NCI-H69 (cell line): ENCODE results near the gene PNPLA7.
"Not testable (repeated sequence)": the region's sequence is repeated elsewhere in the genome, so short reads cannot be mapped to it uniquely, and the experiment has no call there.

Source experiments
- DNase-seq: peaks from one replicate; lab custom pipeline; 2025; lab: John Stamatoyannopoulos, UW

Gene PNPLA7

DNA sequence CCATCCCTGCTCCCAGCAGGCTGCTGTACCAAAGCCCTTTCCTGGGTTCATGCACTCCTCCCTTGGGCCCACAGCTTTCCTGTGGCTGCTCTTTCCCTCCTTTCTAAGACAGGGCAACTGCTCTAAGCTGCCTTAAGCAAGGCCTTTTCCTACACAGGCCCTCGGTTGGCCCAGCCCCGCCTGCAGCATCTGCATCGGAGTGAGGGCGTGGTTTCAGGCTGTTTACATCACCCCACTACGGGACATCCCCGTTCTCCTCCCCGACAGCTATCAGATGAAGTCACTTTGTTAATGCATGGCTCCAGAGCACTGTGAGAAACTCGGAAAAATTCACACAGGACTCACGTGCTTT, 25.1 kb upstream of the PNPLA7 start:
- DNase-seq = no peak

DNA sequence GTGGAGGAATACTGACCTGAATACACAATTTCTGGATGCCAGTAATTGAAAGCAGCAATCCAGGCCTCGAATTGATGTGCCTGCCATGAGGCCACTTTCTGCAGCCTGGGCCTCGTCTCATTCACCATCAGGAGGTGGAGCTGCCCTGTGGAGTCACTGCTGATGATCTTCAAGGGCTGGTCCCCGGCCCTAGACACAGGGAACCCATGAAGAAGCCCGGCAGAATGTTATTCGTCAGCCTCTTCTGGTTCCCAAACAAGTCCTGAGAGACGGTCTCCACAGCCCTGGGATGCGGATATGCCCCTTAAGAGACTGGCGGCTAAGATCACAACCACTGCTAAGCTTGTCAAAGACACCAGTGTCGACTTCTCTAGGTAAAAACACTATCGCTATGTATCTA, 24.0 kb upstream of the PNPLA7 start:
- no peak for DNase-seq

DNA sequence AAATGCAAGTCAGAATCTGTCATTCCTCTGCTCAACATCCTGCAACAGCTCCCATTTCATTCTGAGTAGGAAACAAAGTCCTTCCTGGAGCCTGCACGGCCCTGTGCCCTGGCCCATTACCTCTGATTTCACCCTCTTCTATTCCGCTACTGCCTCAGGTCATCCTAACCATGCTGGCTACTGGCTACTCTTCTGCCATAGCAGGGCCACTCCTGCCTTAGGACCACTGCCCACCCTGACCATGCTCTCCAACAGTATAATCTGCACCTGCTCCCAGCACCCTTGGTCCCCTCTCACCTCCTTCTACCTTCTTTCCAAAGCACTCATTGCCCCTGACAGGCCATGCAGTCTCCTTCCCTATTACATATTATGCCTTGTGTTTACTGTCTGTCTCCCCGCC, 20.4 kb upstream of the PNPLA7 start:
- DNase-seq = no peak

DNA sequence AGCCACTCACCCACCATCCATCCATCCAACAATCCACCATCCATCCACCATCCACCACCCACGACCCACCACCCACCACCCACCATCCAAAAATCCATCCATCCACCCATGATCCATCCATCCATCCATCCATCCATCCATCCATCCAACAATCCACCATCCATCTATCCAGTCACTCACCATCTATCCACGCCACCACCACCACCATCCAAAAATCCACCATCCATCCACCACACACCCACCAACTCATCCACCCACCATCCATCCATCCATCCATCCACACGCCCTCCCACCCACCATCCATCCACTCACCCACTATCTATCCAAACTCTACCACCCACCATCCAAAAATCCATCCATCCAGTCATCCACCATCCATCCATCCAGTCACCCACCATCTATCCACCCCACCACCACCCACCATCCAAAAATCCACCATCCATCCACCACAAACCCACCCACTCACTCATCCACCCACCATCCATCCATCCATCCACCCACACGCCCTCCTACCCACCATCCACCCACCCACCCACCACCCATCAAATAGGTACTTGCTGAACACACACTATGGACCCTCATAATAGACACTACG, 19.5 kb upstream of the PNPLA7 start:
- no peak for DNase-seq

DNA sequence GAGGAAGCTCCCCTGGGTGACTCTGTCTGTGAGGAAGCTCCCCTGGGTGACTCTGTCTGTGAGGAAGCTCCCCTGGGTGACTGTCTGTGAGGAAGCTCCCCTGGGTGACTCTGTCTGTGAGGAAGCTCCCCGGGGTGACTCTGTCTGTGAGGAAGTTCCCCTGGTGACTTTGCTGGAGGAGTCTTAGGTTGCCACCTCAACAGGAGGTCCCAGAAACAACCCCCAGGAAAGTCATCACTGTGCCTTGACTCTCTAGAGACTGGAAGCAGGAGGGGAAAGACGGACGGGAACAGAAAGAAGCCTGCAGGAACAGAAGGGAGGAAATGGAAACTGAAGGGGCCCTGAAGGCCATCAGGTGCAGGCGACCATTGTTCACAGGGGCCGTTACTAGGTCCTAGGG, 18.2 kb upstream of the PNPLA7 start:
- not testable (repeated sequence) for DNase-seq

DNA sequence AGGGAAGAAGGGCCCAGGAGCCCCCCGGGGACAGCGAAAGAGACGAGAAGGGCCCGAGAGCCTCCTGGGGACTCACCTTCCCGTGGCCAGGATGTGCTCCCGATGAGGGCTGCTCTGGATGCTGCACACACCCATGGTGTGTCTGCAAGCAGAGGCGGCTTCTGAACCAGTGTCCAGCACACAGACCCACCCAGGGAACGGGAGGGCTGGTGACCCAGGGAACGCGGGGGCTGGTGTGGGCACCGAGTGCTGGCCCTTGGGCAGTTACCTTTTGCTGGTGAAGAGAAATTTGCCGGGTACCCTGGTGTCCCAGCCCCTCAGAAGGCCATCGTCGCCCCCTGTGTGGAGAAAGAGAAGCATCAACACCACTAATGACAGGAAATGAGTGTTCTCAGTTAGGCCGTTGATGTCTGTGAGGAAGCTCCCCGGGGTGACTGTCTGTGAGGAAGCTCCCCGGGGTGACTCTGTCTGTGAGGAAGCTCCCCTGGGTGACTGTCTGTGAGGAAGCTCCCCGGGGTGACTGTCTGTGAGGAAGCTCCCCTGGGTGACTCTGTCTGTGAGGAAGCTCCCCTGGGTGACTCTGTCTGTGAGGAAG, 14.7 kb upstream of the PNPLA7 start:
- no peak for DNase-seq

DNA sequence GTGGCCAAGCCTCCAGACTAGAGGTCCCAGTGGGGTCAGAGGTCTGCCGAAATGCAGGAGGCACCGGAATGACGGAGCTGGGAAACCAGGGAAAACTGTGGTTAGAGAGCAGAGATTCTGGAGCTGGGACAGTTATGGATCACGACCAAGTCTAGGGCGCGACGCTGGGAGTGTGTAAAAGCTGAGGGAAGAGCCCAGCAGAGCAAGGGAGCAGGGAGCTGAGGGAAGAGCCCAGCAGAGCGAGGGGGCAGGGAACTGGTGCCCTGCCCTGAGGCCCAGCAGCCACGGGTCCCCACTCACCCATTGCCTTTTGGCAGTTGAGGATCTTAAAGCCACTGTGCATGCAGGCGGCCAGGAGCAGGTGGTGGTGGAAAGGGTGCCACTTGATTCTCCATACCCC, 13.9 kb upstream of the PNPLA7 start:
- no peak for DNase-seq

DNA sequence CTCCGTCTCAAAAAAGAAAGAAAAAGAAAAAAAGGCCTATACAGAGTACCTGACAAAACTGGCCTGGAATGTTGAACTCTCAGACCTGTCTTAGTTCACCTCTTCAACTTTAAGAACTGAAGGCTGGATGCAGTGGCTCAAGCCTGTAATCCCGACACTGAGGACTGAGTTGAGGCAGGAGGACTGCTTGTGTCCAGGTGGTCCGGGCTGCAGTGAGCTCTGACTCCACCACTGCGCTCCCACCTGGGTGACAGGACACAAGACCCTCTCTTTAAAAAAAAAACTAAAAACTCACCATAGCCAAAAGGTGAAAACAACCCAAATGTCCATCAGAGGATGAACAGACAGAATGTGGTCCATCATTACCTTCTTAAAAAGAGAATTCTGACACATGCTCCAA, 7.9 kb upstream of the PNPLA7 start:
- no peak for DNase-seq

DNA sequence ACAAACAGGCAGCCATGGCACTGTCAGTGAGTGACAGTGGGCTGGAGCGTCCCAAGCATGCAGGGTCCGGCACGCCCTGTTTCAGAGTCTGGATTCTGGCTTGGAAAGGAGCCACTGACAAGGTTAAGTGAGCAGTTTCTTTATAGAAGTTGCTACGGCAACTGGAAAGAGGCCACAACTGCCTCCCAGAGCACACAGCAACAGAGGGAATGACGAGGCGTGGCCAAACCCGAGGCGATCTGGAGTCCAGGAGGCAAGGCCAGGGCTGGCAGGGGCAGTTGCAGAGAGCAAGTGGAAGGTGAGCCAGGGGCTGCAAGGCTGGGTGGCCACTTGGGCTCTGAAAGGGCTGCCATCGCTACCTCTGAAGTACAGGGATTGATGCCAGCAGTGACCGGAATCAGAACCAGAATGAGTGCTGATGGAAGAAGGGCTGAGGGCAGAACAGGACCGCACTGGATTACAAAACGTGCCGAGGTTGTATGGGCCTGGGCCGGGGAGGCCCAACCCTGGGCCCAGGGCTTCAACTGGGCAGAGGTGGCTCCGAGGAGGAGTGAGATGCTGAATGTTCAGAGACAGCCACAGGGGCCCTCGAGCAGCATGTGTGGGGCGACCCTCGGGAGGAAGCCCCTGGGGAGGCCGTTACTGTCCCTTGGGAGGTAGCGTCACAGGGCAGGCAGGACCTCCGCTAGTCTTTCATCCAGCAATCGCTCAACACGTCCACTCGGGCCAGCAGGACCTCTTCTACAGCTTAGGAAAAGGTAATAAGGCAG, 6.1 kb upstream of the PNPLA7 start:
- DNase-seq = peak; percentile 9

DNA sequence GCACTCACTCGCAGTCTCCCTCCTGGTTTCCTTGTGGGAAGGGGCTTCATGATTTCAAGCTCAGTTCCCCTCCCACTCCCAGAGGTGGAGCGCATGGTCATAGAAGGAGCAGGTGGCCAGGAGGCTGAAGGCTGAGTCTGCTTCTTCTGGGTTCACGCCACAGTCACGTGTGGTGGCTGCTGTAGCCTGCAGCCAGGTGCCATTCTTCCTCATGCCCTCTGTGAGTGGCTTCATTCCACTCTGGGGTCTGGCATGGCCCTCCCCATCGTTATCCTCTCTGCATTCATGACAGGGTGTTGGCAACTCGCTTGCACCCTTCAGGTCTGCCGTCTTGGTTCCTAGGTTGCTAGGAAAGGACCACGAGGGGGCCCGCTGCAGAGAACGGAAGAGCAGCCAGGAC, 5.0 kb upstream of the PNPLA7 start:
- DNase-seq = no peak

DNA sequence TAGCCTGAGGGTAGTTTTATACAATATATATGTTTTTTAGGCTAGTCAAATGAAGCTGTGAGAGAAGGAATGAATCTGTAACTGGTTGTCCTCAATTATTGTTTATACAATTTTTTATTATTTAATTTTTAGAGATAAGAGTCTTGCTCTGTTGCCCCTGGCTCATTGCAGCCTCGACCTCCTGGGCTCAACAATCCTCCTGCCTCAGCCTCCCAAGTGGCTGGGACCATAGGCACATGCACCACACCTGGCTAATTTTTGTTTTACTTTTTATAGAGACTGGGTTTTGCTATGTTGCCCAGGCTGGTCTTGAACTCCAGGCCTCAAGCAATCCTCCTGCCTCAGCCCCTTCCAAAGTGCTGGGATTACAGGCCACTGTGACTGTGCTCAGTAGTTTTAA, 4.1 kb upstream of the PNPLA7 start:
- no peak for DNase-seq

DNA sequence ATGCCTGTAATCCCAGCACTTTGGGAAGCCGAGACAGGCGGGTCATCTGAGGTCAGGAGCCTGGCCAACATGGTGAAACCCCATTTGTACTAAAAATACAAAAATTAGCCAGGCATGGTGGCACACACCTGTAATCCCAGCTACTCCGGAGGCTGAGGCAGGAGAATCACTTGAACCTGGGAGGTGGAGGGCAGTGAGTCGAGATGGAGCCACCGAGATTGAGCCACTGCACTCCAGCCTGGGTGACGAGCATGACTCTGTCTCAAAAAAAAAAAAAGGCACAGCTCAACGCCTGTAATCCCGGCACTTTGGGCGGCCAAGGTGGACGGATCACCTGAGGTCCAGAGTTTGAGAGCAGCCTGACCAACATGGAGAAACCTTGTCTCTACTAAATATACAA, 3.5 kb upstream of the PNPLA7 start:
- not testable (repeated sequence) for DNase-seq

DNA sequence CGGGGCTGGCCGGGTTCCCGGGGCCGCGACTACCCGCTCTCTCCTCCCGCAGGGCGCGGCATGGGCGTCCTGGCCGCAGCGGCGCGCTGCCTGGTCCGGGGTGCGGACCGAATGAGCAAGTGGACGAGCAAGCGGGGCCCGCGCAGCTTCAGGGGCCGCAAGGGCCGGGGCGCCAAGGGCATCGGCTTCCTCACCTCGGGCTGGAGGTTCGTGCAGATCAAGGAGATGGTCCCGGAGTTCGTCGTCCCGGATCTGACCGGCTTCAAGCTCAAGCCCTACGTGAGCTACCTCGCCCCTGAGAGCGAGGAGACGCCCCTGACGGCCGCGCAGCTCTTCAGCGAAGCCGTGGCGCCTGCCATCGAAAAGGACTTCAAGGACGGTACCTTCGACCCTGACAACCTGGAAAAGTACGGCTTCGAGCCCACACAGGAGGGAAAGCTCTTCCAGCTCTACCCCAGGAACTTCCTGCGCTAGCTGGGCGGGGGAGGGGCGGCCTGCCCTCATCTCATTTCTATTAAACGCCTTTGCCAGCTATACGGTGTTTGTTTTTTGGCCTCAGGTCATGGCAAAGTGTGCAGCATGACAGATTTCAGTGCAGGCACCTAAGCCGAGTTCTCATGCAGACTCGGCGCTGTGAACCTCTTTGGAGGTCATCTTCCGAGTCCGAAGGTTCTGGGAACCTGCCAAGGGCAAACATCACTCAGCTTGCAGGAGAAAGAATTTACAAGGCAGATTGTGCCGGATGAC, 2.0 kb upstream of the PNPLA7 start:
- peak; percentile 71 for DNase-seq

DNA sequence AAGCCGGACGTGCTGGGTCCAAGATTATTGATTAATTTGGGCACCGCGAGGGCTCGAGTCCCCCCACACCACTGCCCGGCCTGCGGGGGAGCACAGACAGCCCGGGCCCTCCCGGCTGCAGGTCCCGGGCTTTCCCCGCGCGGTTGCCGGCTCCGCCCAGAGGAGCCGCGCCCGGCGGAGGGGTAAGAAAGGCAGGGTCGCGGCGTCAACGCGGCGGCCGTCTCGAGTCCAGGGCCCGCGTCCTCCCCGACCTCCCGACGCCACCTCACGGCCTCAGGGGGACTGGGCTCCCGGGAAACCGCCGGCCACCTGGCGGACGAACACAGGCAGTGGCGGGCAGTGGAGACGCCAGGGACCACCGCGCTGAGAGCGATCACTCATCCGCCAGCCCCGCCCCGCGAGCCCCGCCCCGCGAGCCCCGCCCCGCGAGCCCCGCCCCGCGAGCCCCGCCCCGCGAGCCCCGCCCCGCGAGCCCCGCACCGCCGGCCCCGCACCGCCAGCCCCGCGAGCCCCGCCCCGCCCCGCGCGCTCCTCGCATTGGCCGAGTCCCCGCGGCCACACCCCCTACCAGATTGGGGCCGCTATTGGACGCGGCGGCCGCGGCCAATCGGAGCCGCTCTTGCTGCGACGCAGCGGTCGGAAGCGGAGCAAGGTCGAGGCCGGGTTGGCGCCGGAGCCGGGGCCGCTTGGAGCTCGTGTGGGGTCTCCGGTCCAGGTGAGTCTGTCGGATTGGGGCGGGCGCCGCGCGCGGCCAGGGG, 1.2 kb upstream of the PNPLA7 start, which contains the start of gene MRPL41:
Gene MRPL41 (plus strand): TSS at position 616 of the 758 bp plus-strand sequence. CDS start 203 bp downstream, outside the sequence.
- peak; percentile 97 for DNase-seq

DNA sequence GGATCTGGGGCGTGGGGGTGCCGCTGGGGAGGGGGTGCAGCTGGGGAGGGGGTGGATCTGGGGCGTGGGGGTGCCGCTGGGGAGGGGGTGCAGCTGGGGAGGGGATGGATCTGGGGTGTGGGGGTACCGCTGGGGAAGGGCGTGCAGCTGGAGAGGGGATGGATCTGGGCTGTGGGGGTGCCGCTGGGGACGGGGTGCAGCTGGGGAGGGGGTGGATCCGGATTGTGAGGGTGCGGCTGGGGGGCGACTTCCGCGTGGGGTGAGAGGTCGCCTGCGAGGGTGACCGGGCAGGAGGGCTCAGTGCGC, 709 bp upstream of the PNPLA7 start:
- not testable (repeated sequence) for DNase-seq

DNA sequence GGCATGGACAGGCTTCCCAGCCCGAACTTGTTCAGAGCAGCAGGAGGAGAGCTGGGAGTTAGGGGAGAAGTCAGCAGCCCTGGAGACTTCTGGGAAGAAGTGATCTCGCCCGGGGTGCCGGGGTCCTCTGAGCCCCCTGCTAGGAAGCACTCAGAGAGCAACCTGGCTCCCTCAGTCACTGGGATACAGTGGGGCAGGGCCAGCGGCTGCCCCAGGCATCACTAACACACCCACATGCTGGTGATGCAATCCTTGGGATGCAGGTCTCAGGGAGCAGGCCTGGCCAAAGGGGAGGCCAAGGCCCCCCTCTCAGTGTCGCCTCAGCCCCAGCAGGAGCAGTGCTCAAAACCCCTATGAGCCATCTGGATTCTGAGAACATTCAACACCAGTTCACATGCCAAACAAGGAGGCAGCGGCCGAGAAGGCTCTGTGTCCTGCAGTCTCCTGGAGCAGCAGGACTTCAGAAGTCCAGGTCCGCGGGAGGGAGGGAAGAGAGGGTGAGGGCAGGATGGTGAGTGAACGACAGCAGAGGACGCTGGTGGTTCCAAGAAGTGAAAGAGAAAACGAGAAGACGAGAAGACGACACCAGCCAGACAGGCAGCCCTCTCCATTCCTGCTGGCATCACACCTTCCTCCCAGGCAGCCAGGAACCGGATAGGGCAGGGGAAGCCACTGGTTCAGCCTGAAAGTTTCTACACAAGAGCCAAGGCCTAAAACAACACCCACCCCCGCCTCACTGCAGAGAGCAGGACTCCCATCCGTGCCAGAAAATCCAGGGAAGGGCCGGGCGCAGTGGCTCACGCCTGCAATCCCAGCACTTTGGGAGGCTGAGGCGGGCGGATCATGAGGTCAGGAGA, 2.3 kb downstream of the PNPLA7 start:
- DNase-seq = no peak

DNA sequence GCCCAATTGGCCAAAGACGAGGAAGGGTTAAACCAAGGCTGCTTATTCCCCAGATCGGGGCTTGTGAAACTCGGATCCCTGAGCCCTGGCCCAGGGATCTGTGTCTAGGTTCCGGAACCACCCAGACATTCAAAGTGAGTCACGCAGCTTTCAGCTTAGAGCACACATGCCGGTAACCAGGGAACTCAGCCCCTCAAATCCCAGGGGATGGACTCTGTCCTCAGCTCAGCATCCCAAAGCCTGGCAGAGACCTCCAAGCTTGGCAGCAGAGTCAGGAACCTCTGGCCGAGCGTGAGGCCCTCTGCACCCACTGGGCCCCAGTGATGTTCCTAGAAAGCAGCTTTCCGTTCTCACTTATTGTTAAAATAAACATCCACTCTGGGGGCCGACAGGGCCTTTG, 5.1 kb downstream of the PNPLA7 start:
- no peak for DNase-seq

DNA sequence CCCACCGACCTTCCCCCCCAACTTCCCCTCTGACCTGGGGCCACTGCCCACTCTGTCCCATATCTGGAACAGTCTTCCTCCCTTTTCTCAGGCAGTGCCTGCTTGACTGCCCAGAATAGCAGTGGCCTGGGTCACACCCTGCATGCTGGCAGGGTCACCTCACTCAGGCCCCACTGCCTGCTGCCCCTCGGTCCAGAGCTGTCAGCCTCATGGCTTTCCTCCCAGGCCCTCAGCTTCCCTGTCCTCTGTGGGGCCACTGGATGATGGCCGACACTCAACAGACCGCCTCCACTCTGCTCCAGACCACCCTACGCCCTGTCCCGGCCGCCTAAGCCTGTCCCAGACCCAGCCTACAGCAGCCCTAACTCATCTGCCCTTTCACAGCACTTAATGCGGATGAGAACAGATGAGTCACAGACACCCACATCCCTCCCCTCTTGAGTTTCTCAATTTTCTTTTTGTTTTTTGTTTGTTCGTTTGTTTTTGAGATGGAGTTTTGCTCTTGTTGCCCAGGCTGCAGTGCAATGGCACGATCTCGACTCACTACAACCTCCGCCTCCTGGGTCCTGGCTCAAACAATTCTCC, 5.9 kb downstream of the PNPLA7 start:
- no peak for DNase-seq

DNA sequence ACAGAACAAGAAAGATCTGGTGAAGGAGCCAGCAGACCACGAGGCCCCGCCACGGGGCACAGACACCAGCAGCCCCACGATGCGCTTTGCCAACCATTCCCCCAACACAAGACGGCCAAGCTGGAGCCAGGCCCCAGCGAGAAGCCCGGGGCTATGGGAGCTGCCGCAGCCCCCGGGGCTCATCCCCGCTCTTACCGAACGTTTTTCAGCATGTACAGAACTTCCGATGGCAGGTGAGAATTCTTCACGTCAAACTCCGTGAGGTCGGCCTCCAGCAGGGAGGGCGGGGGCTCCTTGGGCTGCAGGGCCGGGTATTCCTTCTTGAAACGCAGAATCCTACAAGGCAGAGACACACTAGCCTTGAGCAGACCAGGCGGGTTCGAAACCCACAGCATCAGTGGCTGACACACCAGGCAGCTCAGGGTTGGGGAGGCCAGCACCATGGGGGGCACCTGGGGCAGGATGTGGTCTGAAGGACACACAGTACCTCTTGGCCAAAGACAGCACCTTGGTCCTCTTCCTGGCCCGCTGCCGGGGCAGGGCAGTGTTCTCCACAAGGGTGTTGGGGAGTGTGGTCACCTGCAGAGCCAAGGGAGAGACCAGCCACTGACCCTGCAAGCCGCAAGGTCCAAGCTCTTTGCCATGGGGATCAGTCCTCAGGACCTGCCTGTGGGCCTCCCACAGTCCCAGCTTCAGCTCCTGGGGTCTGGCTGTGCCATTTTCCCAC, 6.8 kb downstream of the PNPLA7 start:
- DNase-seq = no peak

DNA sequence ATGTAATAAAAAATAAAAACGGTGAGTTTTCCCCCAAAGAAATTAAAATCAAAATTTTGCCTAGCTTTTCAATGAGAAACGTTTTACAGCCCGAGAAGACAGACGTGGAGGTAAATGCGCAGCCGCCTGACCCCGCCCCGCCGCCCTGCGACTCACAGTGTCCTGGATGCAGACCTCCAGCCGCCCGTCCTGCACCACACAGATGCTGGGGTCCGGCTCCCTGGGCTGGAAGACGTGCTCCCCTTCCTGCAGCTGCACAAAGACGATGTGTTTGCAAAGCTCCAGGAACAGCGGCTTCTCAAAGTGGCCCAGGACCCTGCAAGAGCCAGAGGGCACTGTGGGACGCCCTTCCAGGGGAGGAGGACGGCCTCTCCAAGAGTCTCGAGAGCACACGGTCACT, 7.7 kb downstream of the PNPLA7 start:
- DNase-seq = no peak
